Inflammatory macrophage treated with lipopolysaccharide for 4 hours (primary cell): ENCODE results near the gene ATF7.
"Not testable (repeated sequence)": the region's sequence is repeated elsewhere in the genome, so short reads cannot be mapped to it uniquely, and the experiment has no call there.

Experiments
- DNase-seq: peaks from one replicate; pipeline ENCODE4 v3.0.0-alpha.2; 2020

Gene ATF7

GRCh38 chr12:53594897-53595615 lies 31.1 kb downstream of the ATF7 start:
- no peak for DNase-seq

- DNase-seq: no peak
Measured at GRCh38 chr12:53593707-53594106, 32.5 kb downstream of the ATF7 start.

GRCh38 chr12:53593031-53593430 lies 33.2 kb downstream of the ATF7 start:
- no peak for DNase-seq

- DNase-seq: no peak
Measured at GRCh38 chr12:53592426-53592825, 33.8 kb downstream of the ATF7 start.

GRCh38 chr12:53591301-53592206 lies 34.6 kb downstream of the ATF7 start:
- no peak for DNase-seq

GRCh38 chr12:53590652-53591051 lies 35.5 kb downstream of the ATF7 start:
- no peak for DNase-seq

GRCh38 chr12:53589915-53590314 lies 36.3 kb downstream of the ATF7 start:
- DNase-seq: no peak

- DNase-seq: no peak
Measured at GRCh38 chr12:53589423-53589822, 36.8 kb downstream of the ATF7 start.

GRCh38 chr12:53588123-53588522 lies 38.1 kb downstream of the ATF7 start:
- DNase-seq: no peak

GRCh38 chr12:53586745-53587144 lies 39.4 kb downstream of the ATF7 start:
- DNase-seq: no peak

GRCh38 chr12:53585448-53586125 lies 40.6 kb downstream of the ATF7 start:
- no peak for DNase-seq

GRCh38 chr12:53579545-53579955 lies 46.6 kb downstream of the ATF7 start:
- DNase-seq: peak; percentile 65

- DNase-seq: no peak
Measured at GRCh38 chr12:53578783-53579182, 47.4 kb downstream of the ATF7 start.

- no peak for DNase-seq
Measured at GRCh38 chr12:53577941-53578352, 48.2 kb downstream of the ATF7 start.

- peak; percentile 94 for DNase-seq
Measured at GRCh38 chr12:53575502-53576249, 50.5 kb downstream of the ATF7 start.

- no peak for DNase-seq
Measured at GRCh38 chr12:53572134-53572758, 53.9 kb downstream of the ATF7 start.

GRCh38 chr12:53571295-53571694 lies 54.9 kb downstream of the ATF7 start:
- DNase-seq: no peak

GRCh38 chr12:53568809-53569557 lies 57.2 kb downstream of the ATF7 start:
- DNase-seq: no peak

- DNase-seq: no peak
Measured at GRCh38 chr12:53567961-53568808, 58.0 kb downstream of the ATF7 start.

GRCh38 chr12:53565376-53565775 lies 60.8 kb downstream of the ATF7 start:
- DNase-seq: not testable (repeated sequence)

- no peak for DNase-seq
Measured at GRCh38 chr12:53564941-53565340, 61.2 kb downstream of the ATF7 start.
